Measurements from ENCODE around the gene ABCA4.

DNA sequence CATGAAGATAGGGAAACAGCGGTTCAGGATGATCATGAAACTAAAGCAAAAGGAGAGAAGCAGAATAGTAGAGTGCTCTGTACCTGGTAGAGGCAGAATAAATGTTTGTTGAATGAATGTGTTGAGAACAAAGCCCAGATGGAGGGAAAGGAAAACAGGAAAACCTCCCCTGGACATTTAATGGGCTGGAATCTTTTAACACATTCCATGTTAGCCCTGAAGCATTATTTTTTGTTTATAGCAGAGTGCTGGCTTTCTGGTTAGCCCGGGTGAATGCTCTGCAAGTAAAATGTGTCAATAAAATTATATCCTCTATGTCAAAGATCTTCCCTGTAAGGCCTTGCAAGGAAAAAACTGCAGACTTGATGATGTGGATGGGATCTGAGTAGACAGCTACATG is 60.2 kb downstream of the ABCA4 start:
- TF ChIP-seq, protein P1, sequence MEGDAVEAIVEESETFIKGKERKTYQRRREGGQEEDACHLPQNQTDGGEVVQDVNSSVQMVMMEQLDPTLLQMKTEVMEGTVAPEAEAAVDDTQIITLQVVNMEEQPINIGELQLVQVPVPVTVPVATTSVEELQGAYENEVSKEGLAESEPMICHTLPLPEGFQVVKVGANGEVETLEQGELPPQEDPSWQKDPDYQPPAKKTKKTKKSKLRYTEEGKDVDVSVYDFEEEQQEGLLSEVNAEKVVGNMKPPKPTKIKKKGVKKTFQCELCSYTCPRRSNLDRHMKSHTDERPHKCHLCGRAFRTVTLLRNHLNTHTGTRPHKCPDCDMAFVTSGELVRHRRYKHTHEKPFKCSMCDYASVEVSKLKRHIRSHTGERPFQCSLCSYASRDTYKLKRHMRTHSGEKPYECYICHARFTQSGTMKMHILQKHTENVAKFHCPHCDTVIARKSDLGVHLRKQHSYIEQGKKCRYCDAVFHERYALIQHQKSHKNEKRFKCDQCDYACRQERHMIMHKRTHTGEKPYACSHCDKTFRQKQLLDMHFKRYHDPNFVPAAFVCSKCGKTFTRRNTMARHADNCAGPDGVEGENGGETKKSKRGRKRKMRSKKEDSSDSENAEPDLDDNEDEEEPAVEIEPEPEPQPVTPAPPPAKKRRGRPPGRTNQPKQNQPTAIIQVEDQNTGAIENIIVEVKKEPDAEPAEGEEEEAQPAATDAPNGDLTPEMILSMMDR (IDR thresholded peaks at IDR 0.05) = no peak
- no peak for TF ChIP-seq POLR2A (IDR thresholded peaks at IDR 0.05)
- no peak for TF ChIP-seq POLR2AphosphoS5 (IDR thresholded peaks at IDR 0.05)
- TF ChIP-seq EP300 (IDR thresholded peaks at IDR 0.05) = no peak
